Activated CD8-positive, alpha-beta T cell treated with anti-CD3 and anti-CD28 coated beads, Interleukin-2, amount 10 ng/mL, durations not matched to agents 7 days and 5 days (primary cell): ENCODE results near the gene RRP7A. TPM values are rescaled to one million over a fixed set of nuclear protein-coding genes. Genes with fewer than 3 reads are reported as not detected.
"Not testable (repeated sequence)": the region's sequence is repeated elsewhere in the genome, so short reads cannot be mapped to it uniquely, and the experiment has no call there.

Source experiments
- ATAC-seq: fragments of 150-1000 bp; cut with Tn5 transposase; one replicate; pipeline ENCODE4 v1.10.0; 2021; ENCODE audit warnings: moderate library complexity
- CTCF ChIA-PET: fragments of 350-600 bp; sonication (Branson Sonifier 250); formaldehyde crosslinking; loops from one replicate; lab custom pipeline; 2021; ENCODE audit warnings: antibody characterized with exemption; lab: Charles Lee
- POLR2A ChIA-PET: fragments of 350-600 bp; sonication (Branson Sonifier 250); formaldehyde crosslinking; loops from one replicate; lab custom pipeline; 2021; ENCODE audit warnings: antibody characterized with exemption; lab: Charles Lee
- DNase-seq: peaks from one replicate; pipeline ENCODE4 v3.0.0-alpha.2; 2020
- H3K27ac Mint-ChIP-seq: one replicate; pipeline ENCODE4 v1.8.0; 2021; ENCODE audit warnings: mild to moderate bottlenecking, mixed read lengths
- H3K27me3 Mint-ChIP-seq: one replicate; pipeline ENCODE4 v1.8.0; 2021; ENCODE audit warnings: low read depth, mixed read lengths
- H3K36me3 Mint-ChIP-seq: one replicate; pipeline ENCODE4 v1.8.0; 2021; ENCODE audit warnings: low read depth, mixed read lengths
- H3K4me1 Mint-ChIP-seq: one replicate; pipeline ENCODE4 v1.8.0; 2021; ENCODE audit warnings: low read depth, mixed read lengths
- H3K4me3 Mint-ChIP-seq: one replicate; pipeline ENCODE4 v1.8.0; 2021; ENCODE audit warnings: mild to moderate bottlenecking, mixed read lengths
- H3K9me3 Mint-ChIP-seq: one replicate; pipeline ENCODE4 v1.8.0; 2022; ENCODE audit warnings: mixed read lengths; ENCODE audit not compliant: insufficient read depth
- total RNA-seq, 2 experiments: library from RNA; stranded (reverse); gene quantifications; one replicate each; pipeline ENCODE4 v1.2.3, GENCODE V29; 2021

The RRP7A gene
- total RNA-seq, 2 experiments from 2014 or later = 85.9 to 90.1 TPM

- DNase-seq (no peak), ATAC-seq (peak; percentile 14)
- peak overlapping the region; percentile 95 for H3K27ac Mint-ChIP-seq
- H3K4me1 Mint-ChIP-seq = peaks cover 50% of the 10 kb centered on the region
- no peaks in the 10 kb centered on the region for H3K27me3 Mint-ChIP-seq
- peak overlapping the region; percentile 72 for H3K4me3 Mint-ChIP-seq
- CTCF ChIA-PET = interaction anchor here (0.6 to 1.6 kb wide), 3 partner anchors 15 to 27 kb away, joined by 3 to 5 read pairs (median 4); no protein-coding TSS in a partner anchor
- POLR2A ChIA-PET = interaction anchor here (0.6 to 1.5 kb wide), 3 partner anchors 17 to 81 kb away, joined by 3 to 8 read pairs (median 4); partner anchors contain the start of gene POLDIP3
- H3K36me3 Mint-ChIP-seq = no peaks in the 10 kb centered on the region
- H3K9me3 Mint-ChIP-seq = no peaks in the 10 kb centered on the region
Measured at GRCh38 chr22:42533638-42533977, 14.0 kb upstream of the RRP7A start.

- peaks cover 44% of the 10 kb centered on the region for H3K4me1 Mint-ChIP-seq
- H3K9me3 Mint-ChIP-seq, ATAC-seq, H3K36me3 Mint-ChIP-seq, CTCF ChIA-PET, DNase-seq, H3K27me3 Mint-ChIP-seq, POLR2A ChIA-PET, H3K4me3 Mint-ChIP-seq: not testable (repeated sequence)
- H3K27ac Mint-ChIP-seq = peak overlapping the region; percentile 68
Measured at GRCh38 chr22:42531401-42532084, 11.9 kb upstream of the RRP7A start.

GRCh38 chr22:42529435-42529834 lies 9.8 kb upstream of the RRP7A start:
- POLR2A ChIA-PET = not testable (repeated sequence)

GRCh38 chr22:42528591-42529307 lies 9.2 kb upstream of the RRP7A start:
- Mint-ChIP-seq H3K4me1 (peaks cover 40% of the 10 kb centered on the region), H3K4me3 (no peak overlapping the region), H3K9me3 (no peaks in the 10 kb centered on the region), H3K27ac (peak overlapping the region; percentile 72), H3K36me3 (no peaks in the 10 kb centered on the region), H3K27me3 (peaks cover 4% of the 10 kb centered on the region)
- ChIA-PET CTCF (no interaction called here), POLR2A (no interaction called here)
- ATAC-seq (no peak), DNase-seq (no peak)

More at GRCh38 chr22:42529435-42529834, 9.8 kb upstream of the RRP7A start:
- H3K36me3 Mint-ChIP-seq, ATAC-seq, DNase-seq, H3K9me3 Mint-ChIP-seq, H3K4me3 Mint-ChIP-seq, H3K27me3 Mint-ChIP-seq, CTCF ChIA-PET: not testable (repeated sequence)
- peak overlapping the region; percentile 72 for H3K27ac Mint-ChIP-seq
- peaks cover 44% of the 10 kb centered on the region for H3K4me1 Mint-ChIP-seq

- H3K4me1 Mint-ChIP-seq = peaks cover 17% of the 10 kb centered on the region
- ChIA-PET POLR2A (no interaction called here), CTCF (no interaction called here)
- H3K27me3 Mint-ChIP-seq = peaks cover 4% of the 10 kb centered on the region
- H3K27ac Mint-ChIP-seq = no peak overlapping the region
- no peak overlapping the region for H3K4me3 Mint-ChIP-seq
- DNase-seq = no peak
- no peak for ATAC-seq
- peaks cover 8% of the 10 kb centered on the region for H3K36me3 Mint-ChIP-seq
- no peaks in the 10 kb centered on the region for H3K9me3 Mint-ChIP-seq
Measured at GRCh38 chr22:42522546-42522945, 3.0 kb upstream of the RRP7A start.

- Mint-ChIP-seq H3K4me3 (no peak overlapping the region), H3K36me3 (peaks cover 10% of the 10 kb centered on the region), H3K9me3 (no peaks in the 10 kb centered on the region), H3K27ac (peak overlapping the region; percentile 10), H3K4me1 (peaks cover 17% of the 10 kb centered on the region), H3K27me3 (peaks cover 3% of the 10 kb centered on the region)
- DNase-seq = no peak
- CTCF ChIA-PET = no interaction called here
- no peak for ATAC-seq
- POLR2A ChIA-PET = no interaction called here
Measured at GRCh38 chr22:42521228-42521546, 1.6 kb upstream of the RRP7A start.

- Mint-ChIP-seq H3K4me3 (peak overlapping the region; percentile 95), H3K36me3 (peaks cover 16% of the 10 kb centered on the region), H3K27ac (peak overlapping the region; percentile 95), H3K4me1 (peaks cover 19% of the 10 kb centered on the region)
- ATAC-seq = peak; percentile 54
- H3K27me3 Mint-ChIP-seq, POLR2A ChIA-PET, DNase-seq, H3K9me3 Mint-ChIP-seq: not testable (repeated sequence)
- CTCF ChIA-PET = interaction anchor here (1.1 kb wide), 2 partner anchors 15 to 42 kb away, joined by 3 to 4 read pairs; no protein-coding TSS in a partner anchor
Measured at GRCh38 chr22:42518638-42519524, 715 bp downstream of the RRP7A start.

- H3K27ac Mint-ChIP-seq, CTCF ChIA-PET, H3K27me3 Mint-ChIP-seq, H3K9me3 Mint-ChIP-seq, DNase-seq, ATAC-seq, H3K4me3 Mint-ChIP-seq: not testable (repeated sequence)
- Mint-ChIP-seq H3K4me1 (peaks cover 19% of the 10 kb centered on the region), H3K36me3 (peaks cover 19% of the 10 kb centered on the region)
- POLR2A ChIA-PET = interaction anchor here (0.6 kb wide), 1 partner anchor 90 kb away, joined by 3 read pairs; no protein-coding TSS in a partner anchor
Measured at GRCh38 chr22:42517103-42517502, 2.5 kb downstream of the RRP7A start.

- no peaks in the 10 kb centered on the region for H3K27me3 Mint-ChIP-seq
- ATAC-seq (no peak), DNase-seq (no peak)
- H3K4me3 Mint-ChIP-seq = no peak overlapping the region
- peaks cover 22% of the 10 kb centered on the region for H3K36me3 Mint-ChIP-seq
- peaks cover 18% of the 10 kb centered on the region for H3K4me1 Mint-ChIP-seq
- no peaks in the 10 kb centered on the region for H3K9me3 Mint-ChIP-seq
- POLR2A ChIA-PET = interaction anchor here (0.6 kb wide), 1 partner anchor 8 kb away, joined by 3 read pairs; no protein-coding TSS in a partner anchor
- CTCF ChIA-PET = no interaction called here
- no peak overlapping the region for H3K27ac Mint-ChIP-seq
Measured at GRCh38 chr22:42515896-42516295, 3.7 kb downstream of the RRP7A start.

GRCh38 chr22:42515304-42515703 lies 4.3 kb downstream of the RRP7A start:
- DNase-seq, H3K9me3 Mint-ChIP-seq, H3K27me3 Mint-ChIP-seq, ATAC-seq, POLR2A ChIA-PET, H3K27ac Mint-ChIP-seq, CTCF ChIA-PET, H3K4me3 Mint-ChIP-seq: not testable (repeated sequence)
- Mint-ChIP-seq H3K4me1 (peaks cover 15% of the 10 kb centered on the region), H3K36me3 (peaks cover 22% of the 10 kb centered on the region)

- POLR2A ChIA-PET, ATAC-seq: not testable (repeated sequence)
Measured at GRCh38 chr22:42514331-42514730, 5.3 kb downstream of the RRP7A start.

More at GRCh38 chr22:42514331-42514730, 5.3 kb downstream of the RRP7A start:
- H3K27ac Mint-ChIP-seq, H3K4me1 Mint-ChIP-seq, H3K9me3 Mint-ChIP-seq, CTCF ChIA-PET, H3K27me3 Mint-ChIP-seq, H3K4me3 Mint-ChIP-seq, DNase-seq: not testable (repeated sequence)
- peaks cover 22% of the 10 kb centered on the region for H3K36me3 Mint-ChIP-seq
